Fibroblast of lung (primary cell): ENCODE measurements around the gene GGT7.

ENCODE experiments used
- CTCF ChIP-seq, 2 donors: IDR thresholded peaks in 1 of 2; conservative IDR thresholded peaks in 1 of 2; 1 replicate in 1 of 2; 2 replicates in 1 of 2; pipeline ENCODE4 v1.5.1; 2011 to 2012; ENCODE audit warnings: low read length in 2 of 2, control low read depth in 1 of 2, inconsistent platforms in 1 of 2, low read depth in 1 of 2, mild to moderate bottlenecking in 1 of 2
- EZH2 ChIP-seq: IDR thresholded peaks from 2 replicates; pipeline ENCODE4 v1.5.1; 2012; ENCODE audit warnings: low read length, control low read depth, mild to moderate bottlenecking; ENCODE audit errors: missing control alignments

GRCh38 chr20:34808583-34808982 is 64.1 kb downstream of the GGT7 start:
- TF ChIP-seq CTCF (conservative IDR thresholded peaks at IDR 0.05 in 1 of 2, IDR thresholded peaks at IDR 0.05 in 1 of 2; ENCODE audit: low read depth in 1 of 2, low read length in 2 of 2) (no peak), EZH2 (no peak)
